Activated T-cell treated with anti-CD3 and anti-CD28 coated beads for 24 hours (primary cell): ENCODE measurements around the gene CHRD.
A peak's percentile ranks its signal among the peaks of the same experiment; 100 is the strongest.
"Not testable (repeated sequence)": the region's sequence is repeated elsewhere in the genome, so short reads cannot be mapped to it uniquely, and the experiment has no call there.

ENCODE experiments used
- DNase-seq: peaks from one replicate; pipeline ENCODE4 v3.0.0-alpha.2; 2020; ENCODE audit warnings: low read depth

Gene CHRD

GRCh38 chr3:184379358-184380184, at the start of gene CHRD:
CHRD (plus strand) TSS chr3:184380054; CDS start chr3:184380319, 265 bp downstream.
- DNase-seq, result no peak

DNA sequence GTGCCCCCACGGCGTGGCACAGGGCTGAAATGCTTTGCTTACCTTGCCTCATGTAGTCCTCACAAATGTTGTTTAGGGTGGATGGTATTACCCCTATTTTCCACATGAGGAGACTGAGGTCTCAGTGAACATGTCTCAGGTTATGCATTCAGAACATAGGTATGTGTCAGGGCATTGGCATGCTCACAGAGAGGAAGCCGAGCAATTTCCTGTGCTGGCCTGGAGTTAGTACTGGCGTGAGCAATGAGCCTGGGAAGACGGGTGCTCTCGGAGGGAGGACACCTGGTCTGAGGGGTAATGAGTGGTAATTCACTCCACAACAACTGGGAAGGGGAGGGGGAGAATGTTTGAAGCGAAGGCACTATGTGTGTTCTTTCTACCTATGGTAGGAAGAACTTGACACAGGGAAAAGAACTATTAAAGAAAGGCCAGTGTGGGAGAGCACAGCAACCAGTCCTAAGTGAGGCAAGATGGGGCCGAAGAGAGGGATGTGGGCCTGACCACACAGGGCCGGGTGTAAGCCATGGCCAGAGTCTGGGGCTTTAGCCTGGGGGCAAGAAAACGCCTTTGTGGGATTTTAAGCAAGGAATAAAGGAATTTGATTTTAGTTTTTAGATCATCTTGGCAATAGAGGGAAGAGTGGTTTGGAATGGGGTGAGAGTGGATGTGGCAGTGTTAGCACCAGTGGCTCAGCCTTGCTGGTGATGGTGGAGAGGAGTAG, 47.3 kb upstream of the CHRD start:
- no peak for DNase-seq

GRCh38 chr3:184333190-184333589, 46.7 kb upstream of the CHRD start:
- DNase-seq, result no peak

DNA sequence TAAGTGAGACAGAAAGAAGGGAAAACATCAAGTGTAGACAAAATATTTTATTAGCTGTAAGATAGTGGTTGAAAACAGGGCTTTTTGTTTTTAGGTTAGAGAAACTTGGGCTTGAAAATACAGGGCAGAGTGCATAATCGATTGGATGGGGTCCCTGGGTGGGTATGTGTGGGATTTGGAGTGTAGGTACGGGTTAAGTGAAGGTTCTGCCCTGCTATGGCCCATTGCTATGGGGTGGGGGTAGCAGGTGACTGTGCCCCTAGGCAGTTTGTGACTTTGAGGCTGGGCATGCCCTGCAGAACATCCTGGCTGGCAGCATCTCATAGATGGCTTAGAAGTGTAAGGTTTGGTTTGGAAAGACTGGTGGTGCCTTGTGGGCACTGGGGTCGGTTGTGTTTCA, 46.2 kb upstream of the CHRD start:
- DNase-seq, result no peak

DNA sequence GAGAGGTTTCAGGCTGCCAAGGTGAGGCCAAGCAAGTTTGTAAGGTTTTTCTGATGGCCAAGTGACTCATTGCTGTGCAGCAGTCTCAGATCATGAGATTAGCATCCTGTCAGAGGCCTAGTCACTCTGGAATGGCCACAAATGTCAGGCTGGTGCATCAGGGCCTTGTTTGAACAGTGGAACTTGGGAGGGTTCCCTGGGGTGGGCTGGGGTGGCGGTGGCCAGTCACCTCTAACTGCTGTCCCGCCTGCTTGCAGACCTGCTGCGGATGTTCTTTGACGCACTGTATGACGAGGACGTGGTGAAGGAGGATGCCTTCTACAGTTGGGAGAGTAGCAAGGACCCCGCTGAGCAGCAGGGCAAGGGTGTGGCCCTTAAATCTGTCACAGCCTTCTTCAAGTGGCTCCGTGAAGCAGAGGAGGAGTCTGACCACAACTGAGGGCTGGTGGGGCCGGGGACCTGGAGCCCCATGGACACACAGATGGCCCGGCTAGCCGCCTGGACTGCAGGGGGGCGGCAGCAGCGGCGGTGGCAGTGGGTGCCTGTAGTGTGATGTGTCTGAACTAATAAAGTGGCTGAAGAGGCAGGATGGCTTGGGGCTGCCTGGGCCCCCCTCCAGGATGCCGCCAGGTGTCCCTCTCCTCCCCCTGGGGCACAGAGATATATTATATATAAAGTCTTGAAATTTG, 45.2 kb upstream of the CHRD start:
- DNase-seq, result no peak

DNA sequence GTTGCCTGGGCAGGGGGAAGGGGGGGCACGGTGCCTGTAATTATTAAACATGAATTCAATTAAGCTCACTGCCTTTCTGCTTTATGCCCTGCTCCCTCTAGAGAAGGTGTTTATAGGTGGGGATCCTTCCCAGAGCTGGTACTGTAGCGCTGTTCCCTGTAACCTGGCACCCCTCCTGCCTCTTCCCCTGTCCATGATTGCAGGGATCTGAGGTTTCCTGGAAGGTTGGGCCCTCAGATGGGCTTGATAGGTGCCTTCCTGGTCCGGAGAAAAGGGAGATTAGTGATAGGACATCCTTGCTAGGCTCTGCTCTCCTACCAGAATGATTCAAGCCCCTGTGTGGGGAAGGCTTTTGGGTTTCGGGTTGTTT, 44.6 kb upstream of the CHRD start:
- DNase-seq, result no peak

DNA sequence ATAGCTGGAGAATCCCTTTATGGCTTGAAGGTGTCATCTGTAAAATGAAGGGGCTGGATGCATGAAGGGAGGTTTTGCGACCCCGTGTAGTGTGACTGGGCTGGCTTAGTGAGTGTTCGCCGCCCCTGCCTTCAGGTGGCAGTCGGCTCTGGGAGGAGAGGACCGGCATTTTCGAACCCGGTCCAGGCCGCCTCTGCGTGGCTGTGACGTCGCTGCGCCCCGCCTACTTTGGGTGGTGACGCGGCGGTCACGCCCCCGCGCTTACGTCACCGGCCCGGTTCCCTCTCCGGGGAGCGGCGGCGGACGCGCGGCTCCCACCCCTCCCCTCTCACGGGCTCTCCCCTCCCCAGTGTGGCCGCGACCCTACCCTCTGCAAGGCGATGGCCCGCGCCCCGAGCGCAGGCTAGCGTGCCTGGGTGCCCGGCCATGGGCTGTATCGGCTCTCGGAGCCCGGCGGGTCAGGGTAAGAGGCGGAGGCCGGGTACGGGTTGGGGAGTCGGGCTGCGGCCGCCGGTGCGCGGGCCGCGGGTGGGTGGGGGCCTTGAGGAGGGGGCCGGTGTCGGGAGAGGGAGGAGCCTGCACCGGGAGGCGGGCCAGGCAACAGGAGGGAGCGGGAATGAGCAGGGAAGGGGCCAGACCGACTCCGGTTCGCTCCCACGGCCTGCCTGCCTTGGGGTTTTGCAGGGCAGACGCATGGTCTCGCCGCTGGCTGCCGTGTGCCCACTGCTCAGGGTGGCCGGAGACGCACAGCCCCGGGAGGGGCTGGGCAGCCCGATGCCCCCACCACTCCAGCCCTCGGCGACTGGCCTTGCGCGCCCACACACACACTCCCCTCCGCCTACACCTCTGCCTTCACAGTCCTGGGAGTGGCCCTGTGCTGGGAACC, 44.0 kb upstream of the CHRD start:
- DNase-seq, result peak; percentile 82

- no peak for DNase-seq
These were observed 43.1 kb upstream of the CHRD start for GRCh38 chr3:184336547-184337398.

GRCh38 chr3:184337399-184337714, 42.5 kb upstream of the CHRD start, which contains the start of gene FAM131A:
FAM131A (plus strand) TSS chr3:184337600; CDS start chr3:184337631, 31 bp downstream.
- no peak for DNase-seq

DNA sequence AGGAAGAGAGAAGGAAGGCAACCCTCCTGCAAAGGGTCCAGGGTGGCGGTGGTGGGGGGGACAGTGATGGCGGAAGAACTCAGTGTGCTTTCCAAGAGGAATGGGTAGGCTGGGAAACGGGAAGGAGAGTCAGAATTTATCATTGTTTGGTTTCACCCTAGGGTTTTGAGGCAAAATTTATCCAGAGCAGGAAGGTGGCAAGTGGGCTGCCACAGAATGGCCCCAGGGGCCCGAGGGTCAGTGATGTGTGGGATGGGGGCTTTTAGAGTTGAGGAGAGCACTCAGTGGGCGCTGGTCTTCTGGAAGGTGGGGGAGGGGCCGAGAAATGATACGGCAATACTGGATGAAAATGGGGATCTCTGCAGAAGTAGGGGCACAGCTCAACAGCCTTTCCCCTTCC, 41.9 kb upstream of the CHRD start:
- no peak for DNase-seq

DNA sequence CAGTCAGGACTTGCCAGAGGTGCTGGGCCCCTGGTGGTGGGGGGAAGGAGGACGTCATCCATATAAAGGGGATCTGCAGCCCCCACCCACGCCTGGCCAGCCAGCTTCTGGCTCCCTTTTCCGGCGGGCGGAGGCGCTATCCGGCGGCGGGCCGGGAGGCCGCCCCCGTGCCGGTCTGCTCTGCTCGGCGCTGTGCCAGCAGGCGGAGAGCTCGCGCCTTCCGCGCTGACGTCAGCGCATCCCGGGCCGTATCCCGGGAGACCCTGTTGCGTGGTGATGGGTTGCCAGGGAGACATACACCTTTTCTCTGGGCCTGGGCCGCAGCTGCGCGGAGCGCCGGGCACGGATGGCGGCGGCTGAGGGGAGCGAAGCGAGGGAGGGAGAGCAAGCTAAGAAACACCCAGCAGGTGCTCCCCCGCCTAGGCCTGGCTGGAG, 41.3 kb upstream of the CHRD start:
- DNase-seq, result no peak

DNA sequence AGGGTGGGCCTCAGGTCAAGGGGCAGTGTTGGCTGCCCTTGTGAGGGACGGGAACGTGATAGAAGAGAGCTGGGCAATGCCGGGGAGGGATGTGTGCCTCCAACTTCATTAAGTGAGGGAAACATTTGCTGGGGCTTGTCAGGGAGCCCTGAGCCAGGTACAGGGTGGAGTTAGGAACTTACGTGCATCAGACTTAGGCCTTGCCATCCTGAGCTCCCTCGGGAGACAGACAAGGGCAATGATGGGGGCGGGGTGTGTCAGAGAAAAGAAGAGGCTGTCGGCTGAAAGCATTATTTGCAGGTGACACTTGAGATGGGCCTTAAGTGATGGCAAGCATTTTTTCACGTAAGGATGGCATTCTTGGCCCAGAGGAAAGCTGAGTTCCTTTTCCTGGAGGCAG, 40.9 kb upstream of the CHRD start:
- no peak for DNase-seq

DNA sequence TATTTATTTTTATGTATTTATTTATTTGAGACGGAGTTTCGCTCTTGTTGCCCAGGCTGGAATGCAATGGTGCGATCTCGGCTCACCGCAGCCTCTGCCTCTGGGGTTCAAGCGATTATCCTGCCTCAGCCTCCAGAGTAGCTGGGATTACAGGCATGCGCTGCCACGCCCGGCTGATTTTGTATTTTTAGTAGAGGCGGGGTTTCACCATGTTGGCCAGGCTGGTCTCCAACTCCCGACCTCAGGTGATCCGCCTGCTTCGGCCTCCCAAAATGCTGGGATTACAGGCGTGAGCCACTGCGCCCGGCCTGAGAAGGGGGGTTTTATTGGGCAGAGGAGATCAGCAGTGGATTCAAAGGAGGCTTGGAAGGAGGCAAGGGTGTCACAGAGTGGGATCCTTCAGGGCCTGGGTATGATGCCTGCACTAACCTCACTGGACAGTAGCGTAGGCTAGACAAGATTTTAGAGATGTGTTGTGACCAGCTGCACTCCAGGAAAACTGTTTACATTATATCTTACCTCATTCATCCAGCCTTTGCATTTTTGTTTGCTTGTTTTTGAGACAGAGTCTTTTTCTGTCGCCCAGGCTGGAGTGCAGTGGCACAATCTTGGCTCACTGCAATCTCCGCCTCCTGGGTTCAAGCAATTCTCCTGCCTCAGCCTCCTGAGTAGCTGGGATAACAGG, 40.3 kb upstream of the CHRD start:
- DNase-seq, result not testable (repeated sequence)

- DNase-seq, result no peak
These were observed 37.9 kb upstream of the CHRD start for GRCh38 chr3:184341925-184342324.

- DNase-seq, result no peak
These were observed 36.5 kb upstream of the CHRD start for GRCh38 chr3:184343200-184343876.

GRCh38 chr3:184344579-184345316, 35.1 kb upstream of the CHRD start:
- no peak for DNase-seq

DNA sequence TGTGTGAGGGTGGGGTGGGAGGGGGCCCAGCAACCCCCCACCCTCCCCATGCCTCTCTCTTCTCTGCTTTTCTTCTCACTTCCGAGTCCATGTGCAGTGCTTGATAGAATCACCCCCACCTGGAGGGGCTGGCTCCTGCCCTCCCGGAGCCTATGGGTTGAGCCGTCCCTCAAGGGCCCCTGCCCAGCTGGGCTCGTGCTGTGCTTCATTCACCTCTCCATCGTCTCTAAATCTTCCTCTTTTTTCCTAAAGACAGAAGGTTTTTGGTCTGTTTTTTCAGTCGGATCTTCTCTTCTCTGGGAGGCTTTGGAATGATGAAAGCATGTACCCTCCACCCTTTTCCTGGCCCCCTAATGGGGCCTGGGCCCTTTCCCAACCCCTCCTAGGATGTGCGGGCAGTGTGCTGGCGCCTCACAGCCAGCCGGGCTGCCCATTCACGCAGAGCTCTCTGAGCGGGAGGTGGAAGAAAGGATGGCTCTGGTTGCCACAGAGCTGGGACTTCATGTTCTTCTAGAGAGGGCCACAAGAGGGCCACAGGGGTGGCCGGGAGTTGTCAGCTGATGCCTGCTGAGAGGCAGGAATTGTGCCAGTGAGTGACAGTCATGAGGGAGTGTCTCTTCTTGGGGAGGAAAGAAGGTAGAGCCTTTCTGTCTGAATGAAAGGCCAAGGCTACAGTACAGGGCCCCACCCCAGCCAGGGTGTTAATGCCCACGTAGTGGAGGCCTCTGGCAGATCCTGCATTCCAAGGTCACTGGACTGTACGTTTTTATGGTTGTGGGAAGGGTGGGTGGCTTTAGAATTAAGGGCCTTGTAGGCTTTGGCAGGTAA, 34.3 kb upstream of the CHRD start:
- DNase-seq, result no peak
